Fibroblast of the aortic adventitia (primary cell): ENCODE results near the gene MEGF8. TPM values are rescaled to one million over a fixed set of nuclear protein-coding genes. Genes with fewer than 3 reads are reported as not detected.

Experiments used
- DNase-seq: peaks from one replicate; pipeline ENCODE4 v3.0.0-alpha.2; 2010; ENCODE audit warnings: low read depth
- H3K4me3 ChIP-seq: 2 replicates; pipeline ENCODE4 v1.5.1; 2011; ENCODE audit warnings: low read depth, mild to moderate bottlenecking, control low read depth, low read length, moderate library complexity
- total RNA-seq: library from RNA; depleted of rRNA; stranded (reverse); fragments of >200 nt; gene quantifications from 2 replicates; pipeline ENCODE4 v1.2.3, GENCODE V29; 2012; ENCODE audit warnings: low replicate concordance
- TF ChIP-seq, protein P1 (sequence below): IDR thresholded peaks from 2 replicates; pipeline ENCODE4 v1.5.1; 2011; ENCODE audit warnings: mild to moderate bottlenecking, low read length, control low read depth, inconsistent platforms; ENCODE audit not compliant: insufficient read depth

The MEGF8 gene
- 20.0 and 28.5 TPM in 2 replicates for total RNA-seq

- DNase-seq: peak; percentile 99
- TF ChIP-seq, protein P1, sequence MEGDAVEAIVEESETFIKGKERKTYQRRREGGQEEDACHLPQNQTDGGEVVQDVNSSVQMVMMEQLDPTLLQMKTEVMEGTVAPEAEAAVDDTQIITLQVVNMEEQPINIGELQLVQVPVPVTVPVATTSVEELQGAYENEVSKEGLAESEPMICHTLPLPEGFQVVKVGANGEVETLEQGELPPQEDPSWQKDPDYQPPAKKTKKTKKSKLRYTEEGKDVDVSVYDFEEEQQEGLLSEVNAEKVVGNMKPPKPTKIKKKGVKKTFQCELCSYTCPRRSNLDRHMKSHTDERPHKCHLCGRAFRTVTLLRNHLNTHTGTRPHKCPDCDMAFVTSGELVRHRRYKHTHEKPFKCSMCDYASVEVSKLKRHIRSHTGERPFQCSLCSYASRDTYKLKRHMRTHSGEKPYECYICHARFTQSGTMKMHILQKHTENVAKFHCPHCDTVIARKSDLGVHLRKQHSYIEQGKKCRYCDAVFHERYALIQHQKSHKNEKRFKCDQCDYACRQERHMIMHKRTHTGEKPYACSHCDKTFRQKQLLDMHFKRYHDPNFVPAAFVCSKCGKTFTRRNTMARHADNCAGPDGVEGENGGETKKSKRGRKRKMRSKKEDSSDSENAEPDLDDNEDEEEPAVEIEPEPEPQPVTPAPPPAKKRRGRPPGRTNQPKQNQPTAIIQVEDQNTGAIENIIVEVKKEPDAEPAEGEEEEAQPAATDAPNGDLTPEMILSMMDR: peak; percentile 87
- H3K4me3 ChIP-seq: peak within 1 kb of the TSS; percentile 86
Observed at GRCh38 chr19:42325308-42325895, at the start of gene MEGF8. Gene MEGF8 (plus strand): TSS chr19:42325635. CDS start chr19:42326244, 609 bp downstream.

- no peak for DNase-seq
- H3K4me3 ChIP-seq: no peak overlapping the region
- TF ChIP-seq, protein P1: no peak
Observed at GRCh38 chr19:42276284-42276683, 49.2 kb upstream of the MEGF8 start.

DNA sequence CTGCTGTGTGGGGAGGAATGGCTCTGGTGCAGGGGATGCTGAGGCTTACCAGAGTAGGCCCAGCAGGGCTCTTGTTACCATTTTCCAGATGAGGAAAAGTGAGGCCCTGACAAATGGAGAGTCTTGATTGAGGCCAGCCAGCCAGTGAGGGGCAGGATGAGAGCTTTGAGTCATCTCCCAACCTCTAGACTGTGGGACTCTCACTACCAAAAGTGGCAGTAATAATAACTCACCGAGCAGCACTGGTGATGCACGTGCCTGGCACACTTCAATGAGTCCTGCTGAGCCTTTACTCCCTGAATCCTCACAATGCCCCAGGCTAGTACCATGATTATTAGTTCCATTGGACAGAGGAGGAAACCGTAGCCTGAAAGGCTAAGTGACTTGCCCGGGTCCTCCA lies 48.6 kb upstream of the MEGF8 start:
- TF ChIP-seq, protein P1: no peak
- H3K4me3 ChIP-seq: no peak overlapping the region
- no peak for DNase-seq

- TF ChIP-seq, protein P1: no peak
- H3K4me3 ChIP-seq: no peak overlapping the region
- DNase-seq: peak; percentile 50
Observed at GRCh38 chr19:42277821-42278451, 47.5 kb upstream of the MEGF8 start.

DNA sequence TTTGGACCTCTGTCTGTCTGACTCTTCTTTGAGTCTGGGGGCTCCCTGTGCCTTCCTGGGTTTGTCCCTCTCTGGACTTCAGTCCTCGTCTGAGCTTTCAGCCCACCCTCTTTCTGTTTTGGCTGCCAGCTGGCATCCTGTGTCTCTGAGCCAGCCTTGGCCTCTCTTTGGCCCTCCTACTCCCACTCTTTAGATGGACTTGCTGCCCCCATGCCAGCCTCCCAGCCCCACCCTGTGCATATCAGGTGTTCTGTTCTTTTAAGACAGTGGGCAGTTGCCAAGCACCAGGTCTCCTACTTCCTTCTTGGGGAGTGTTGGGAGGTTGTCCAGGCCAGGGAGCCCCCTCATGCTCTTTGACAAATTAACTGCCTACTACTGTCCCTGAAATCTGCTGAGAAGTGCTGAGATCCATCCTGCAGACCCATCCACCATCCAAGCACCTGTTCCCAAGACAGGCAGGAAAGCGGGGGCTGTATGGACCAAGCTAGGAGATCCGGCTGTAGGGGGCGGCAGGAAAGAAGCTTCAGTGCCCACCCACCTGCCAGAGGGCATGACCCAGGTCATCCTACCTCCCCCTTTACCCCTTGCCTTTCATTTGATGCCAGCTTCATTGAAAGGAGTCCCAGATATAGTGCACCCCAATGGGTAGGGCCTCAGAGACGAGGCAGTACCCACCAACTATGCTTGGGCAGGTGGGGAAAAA lies 46.8 kb upstream of the MEGF8 start:
- no peak for DNase-seq
- TF ChIP-seq, protein P1: no peak
- H3K4me3 ChIP-seq: no peak overlapping the region

GRCh38 chr19:42279155-42279901 lies 46.1 kb upstream of the MEGF8 start:
- peak overlapping the region; percentile 76 for H3K4me3 ChIP-seq
- DNase-seq: no peak
- TF ChIP-seq, protein P1: no peak
